Stromal cell of bone marrow (primary cell): Measurements from ENCODE around the gene NCAPD2.
"Not testable (repeated sequence)": the region's sequence is repeated elsewhere in the genome, so short reads cannot be mapped to it uniquely, and the experiment has no call there.

Source experiments
- DNase-seq: peaks from one replicate; pipeline ENCODE4 v3.0.0-alpha.2; 2012; ENCODE audit warnings: low read depth

The NCAPD2 gene

GRCh38 chr12:6549684-6550151, 55.8 kb downstream of the NCAPD2 start:
- DNase-seq = no peak

DNA sequence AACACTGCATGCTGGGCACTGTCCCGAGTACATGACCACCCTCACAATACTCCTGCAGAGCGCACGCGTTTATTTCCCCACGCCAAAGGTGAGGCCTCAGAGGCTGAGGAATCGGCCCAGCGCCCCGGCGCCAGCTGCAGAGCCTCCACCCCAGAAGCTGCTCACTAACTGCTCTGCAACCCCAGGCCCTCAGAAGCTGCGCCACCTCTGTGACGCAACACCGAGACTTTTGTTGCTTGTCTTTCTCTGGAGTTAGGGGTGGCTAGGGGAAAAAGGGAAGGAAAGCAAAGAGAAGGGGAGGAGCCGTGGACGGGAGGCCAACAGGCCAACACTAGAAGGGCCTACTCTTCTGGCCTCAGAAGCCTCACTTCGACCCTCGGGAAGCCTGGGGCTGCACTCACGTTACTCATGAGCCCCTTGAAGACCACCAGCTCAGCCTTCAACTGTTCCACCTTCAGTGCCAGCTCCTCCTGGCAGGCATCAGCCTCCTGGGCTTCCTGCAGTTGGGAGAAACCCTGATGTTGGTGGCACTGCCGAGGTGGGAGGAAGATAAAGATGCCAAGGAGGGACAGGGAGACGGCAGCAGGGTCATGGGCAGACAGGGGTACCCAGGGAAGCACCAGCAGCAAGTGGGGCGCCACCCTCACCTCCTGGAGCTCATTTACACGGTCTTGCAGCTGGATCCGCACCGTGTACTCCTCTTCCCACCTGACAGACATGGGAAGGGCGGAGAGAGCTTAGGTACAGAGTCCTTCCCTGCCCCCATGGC, 56.6 kb downstream of the NCAPD2 start:
- no peak for DNase-seq

- DNase-seq = no peak
Measured at GRCh38 chr12:6551063-6551461, 57.2 kb downstream of the NCAPD2 start.

DNA sequence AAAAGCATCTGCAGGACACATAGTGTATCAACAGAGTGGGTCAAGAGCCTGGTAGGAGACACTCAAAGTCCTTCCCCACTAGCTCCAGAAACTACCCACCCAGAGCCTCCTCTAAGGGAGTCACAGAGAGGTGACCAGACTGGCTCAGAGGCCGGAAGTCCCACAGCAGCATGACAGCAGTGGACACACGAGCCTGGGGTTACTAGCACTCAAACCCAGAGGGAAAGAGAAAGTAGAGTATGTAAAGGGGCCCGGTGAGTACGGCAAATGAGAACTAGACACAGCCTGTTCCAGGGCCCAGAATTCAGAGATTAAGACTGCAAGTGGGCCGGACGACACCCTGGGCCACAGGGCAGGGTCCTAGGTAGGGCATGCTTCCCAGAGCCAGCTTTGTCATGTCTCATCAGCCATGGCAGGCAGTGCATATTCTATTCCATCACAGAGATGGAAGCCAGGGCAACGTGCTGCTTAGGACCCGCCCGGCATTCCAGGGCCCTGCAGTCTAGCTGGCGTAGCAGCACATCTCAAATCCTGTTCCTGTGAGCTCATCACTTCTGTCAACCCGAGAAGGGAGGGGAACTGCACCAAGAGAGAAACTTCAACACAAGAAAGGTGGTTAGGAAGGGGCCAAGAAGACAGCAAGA, 57.7 kb downstream of the NCAPD2 start:
- no peak for DNase-seq

GRCh38 chr12:6552140-6552551, 58.2 kb downstream of the NCAPD2 start:
- DNase-seq = no peak

DNA sequence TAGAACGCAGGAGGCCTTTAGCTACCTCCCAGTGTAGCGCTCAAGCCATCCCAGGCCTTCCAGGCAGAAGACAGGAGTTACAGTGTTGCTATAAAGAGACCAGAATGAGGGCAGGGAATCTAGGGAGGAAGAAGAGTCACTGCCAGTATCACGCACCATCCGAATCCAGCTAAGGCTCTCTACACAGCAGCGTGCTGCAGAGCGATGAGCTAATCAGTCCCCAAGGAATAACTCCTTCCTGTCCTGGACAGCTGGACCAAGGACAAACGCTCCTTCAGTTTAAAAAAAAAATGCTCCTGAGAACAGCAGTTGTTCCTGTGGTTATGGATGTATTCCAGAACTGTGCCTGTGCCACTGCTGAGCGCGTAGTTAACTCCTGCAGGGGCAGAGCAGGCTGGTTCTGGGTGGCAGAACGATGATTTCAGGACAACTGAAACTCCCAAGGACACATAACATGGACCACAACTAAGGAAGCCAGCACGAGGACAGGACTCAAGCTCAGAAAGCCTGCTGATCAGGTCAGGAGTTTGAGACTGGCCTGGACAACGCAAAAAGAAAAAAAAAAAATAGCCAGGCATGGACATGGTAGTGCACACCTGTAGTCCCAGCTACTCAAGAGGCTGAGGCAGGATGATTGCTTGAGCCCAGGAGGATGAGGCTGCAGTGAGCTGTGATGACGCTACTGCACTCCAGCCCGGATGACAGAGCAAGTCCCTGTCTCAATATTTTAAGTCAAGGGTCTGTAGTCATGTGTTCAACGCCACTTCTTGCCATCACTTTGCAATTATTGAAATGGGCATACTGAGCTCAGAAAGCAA, 59.4 kb downstream of the NCAPD2 start:
- peak; percentile 89 for DNase-seq

- DNase-seq = peak; percentile 67
Measured at GRCh38 chr12:6554168-6555017, 60.5 kb downstream of the NCAPD2 start.

- no peak for DNase-seq
Measured at GRCh38 chr12:6555018-6555691, 61.3 kb downstream of the NCAPD2 start.

DNA sequence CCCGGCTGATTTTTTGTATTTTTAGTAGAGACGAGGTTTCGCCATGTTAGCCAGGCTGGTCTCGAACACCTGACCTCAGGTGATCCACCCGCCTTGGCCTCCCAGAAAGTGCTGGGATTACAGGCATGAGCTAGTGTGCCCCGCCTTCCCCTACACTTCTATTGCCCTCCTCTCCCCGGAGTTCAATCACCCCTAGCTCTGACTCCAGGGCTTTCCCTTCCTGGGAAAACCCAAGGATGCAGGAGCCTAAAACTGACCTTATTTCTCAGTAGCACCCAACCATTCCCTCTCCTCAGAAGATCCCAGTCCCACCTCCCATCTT, 62.6 kb downstream of the NCAPD2 start:
- DNase-seq = not testable (repeated sequence)

DNA sequence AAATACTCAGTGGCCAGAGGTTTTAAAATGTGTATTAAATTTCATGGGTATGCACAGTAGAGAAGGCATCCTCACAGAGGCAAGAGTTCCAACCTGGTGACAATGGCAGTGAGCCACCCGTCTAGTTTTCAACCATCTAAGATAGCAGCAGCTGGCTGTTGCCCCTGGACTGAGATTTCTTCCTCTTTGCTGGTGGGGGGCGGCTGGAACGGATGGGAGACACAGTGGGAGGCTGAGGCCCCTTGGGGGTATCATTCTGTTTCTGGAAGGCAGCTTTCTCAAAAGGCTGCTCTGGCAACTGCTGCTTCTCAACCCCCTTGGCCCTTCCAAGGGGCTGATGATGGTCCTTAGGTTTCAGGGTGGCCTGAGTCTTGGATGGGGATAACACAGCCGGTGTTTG, 63.0 kb downstream of the NCAPD2 start:
- no peak for DNase-seq

- DNase-seq = peak; percentile 72
Measured at GRCh38 chr12:6558014-6558760, 64.3 kb downstream of the NCAPD2 start.

DNA sequence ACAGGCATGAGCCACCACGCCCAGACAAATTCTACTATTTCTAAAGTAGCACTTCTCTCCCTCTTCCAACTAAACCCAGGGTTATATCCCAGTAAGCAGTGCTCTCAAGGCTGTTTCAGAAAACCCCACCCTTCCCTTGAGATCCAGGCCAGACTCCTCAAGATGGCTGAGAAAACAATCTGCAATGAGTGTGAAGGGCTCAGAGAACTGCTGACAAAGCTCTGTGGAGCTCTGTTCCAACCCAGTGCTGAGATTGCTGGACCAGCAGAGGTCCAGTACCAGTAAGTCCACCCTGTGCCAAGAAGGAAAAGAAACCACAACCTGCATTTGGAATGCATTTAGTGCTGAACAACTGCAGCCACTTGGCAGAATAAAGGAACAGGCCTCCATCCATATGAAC, 65.6 kb downstream of the NCAPD2 start:
- DNase-seq = peak; percentile 66

DNA sequence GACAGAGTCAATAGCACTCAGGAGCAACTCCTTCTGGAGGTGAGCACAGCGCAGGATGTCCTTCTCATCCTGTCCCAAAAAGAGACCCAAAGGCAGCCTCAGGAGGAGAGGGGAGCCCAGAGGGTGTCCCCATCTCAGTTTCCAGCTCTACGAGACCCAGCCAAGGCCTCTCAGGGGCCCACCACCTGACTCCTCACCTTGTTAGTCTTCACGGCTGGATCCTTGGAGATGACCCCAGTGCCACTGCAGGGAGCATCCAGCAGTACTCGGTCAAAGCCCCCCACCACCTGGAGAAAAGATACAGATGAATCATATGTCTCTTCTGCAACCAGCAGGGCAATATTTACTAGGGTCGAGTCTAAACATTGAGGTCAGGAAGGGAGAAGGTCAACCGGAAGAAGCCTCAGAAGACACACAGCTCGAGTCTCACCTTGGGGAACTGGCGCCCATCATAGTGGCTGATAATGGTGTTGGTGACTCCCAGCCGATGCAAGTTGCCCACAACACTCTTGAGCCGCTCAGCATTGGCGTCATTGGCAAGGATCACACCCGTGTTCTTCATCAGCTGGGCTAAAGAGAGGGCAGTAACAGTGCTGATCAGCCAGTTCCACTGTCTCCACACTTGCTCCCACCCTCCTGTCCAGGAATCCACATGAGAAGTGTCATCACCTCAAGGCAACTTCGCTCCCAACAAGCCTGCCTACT, 66.8 kb downstream of the NCAPD2 start:
- DNase-seq = no peak

DNA sequence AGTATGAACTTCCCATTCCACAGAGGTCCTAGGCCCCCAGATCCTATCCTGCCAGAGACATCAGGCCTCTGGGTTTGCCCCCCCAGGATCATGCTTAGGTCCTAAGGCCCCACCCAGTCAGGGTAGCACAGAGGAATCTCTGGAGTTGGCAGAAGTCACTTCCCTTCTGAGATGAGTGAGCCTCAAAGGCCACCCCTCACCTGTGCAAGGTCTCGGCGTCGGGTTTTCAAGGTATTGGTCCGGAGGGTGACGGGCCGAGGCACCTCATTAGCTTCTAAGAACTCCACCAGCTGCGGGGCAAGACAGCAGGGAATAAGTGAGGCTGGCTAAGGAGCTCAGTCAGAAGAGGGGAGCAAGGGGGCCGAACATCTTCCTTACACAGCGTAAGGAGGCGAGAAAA, 69.0 kb downstream of the NCAPD2 start:
- DNase-seq = no peak

DNA sequence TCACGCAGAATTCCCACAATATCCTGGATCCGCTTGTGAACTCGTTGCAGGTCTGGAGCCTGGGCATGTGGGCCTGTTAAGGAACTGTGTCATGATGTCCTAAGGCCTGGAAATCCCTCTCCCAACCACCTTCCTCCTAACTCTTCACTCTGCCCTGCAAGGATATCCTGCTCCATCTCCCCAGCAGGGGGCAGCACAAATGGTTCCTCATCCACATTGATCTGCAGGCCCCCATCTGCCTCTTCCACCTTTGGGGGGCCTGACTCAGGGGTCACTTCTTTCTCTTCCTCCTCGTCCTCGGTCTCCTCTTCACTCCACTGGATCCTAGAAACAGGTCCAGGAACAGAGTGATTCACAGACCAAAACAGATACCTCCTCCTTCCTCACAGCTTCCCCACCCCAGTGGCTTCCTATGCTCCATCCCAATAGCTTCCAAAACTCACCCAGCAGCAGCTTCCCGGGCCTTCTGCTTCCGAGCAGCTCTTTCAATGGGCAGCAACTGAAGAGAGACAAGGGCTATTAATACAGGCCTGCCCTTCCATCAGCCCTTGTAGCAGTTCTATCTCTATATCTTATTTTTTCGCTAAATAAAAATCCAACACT, 69.6 kb downstream of the NCAPD2 start:
- no peak for DNase-seq

- DNase-seq = no peak
Measured at GRCh38 chr12:6567112-6567670, 73.3 kb downstream of the NCAPD2 start.

GRCh38 chr12:6569312-6569711, 75.4 kb downstream of the NCAPD2 start:
- DNase-seq = no peak

DNA sequence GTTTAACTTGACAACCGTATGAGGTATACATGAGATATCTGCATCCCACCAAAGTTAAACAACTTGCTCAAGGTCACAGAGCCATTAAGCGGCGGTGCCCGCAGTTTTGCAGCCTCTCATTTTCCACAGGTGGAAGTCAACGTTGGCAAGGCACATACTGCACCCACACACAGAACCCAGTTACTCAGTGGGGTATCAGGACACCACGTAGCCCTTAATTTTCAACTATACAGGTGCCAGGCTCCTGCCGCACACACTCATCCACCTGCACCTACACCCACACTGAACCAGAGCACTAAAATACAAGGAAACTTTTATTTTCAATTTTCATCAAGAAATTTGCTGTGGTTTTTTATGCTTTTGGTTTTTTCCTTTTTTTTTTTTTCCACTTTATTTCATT, 75.9 kb downstream of the NCAPD2 start:
- DNase-seq = no peak

DNA sequence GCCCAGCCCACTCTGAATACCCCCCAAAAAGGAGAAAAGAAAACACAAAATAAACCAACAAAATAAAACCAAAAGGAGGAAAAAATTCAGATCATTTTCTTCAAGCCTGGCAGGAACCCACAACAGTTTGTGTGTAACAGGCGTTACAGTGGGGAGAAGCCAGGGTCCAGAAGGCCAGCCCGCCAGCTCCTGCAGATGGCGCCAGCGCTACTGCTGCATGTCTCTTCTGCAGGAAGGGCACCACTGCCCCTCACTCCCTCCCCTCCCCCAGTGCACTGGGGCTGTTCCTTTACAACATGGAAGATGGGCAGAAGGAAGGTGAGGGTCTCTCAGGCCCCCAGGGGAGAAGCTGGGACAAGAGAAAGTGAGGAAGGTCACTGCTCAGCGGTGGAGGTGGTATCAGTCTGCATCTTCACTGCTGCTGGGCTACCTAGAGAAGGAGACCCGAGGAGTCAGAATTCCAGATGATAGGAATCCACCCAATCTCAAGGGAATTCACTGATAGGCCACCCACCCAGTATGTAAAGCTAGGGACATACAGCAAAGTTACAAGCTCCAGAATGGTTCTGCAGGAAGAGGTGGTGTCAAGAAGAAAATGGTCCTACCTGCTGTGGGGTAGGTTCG, 76.5 kb downstream of the NCAPD2 start:
- DNase-seq = no peak
